ENCODE measurements around the gene KLHL1. TPM values are rescaled to one million over a fixed set of nuclear protein-coding genes. Genes with fewer than 3 reads are reported as not detected.

Gene KLHL1
- total RNA-seq, 1 donor from 2014 or later, result not detected

GRCh38 chr13:69677343-69677742 is 430.9 kb downstream of the KLHL1 start:
- TF ChIP-seq, protein P1, sequence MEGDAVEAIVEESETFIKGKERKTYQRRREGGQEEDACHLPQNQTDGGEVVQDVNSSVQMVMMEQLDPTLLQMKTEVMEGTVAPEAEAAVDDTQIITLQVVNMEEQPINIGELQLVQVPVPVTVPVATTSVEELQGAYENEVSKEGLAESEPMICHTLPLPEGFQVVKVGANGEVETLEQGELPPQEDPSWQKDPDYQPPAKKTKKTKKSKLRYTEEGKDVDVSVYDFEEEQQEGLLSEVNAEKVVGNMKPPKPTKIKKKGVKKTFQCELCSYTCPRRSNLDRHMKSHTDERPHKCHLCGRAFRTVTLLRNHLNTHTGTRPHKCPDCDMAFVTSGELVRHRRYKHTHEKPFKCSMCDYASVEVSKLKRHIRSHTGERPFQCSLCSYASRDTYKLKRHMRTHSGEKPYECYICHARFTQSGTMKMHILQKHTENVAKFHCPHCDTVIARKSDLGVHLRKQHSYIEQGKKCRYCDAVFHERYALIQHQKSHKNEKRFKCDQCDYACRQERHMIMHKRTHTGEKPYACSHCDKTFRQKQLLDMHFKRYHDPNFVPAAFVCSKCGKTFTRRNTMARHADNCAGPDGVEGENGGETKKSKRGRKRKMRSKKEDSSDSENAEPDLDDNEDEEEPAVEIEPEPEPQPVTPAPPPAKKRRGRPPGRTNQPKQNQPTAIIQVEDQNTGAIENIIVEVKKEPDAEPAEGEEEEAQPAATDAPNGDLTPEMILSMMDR (conservative IDR thresholded peaks at IDR 0.05; ENCODE audit: low read depth, low read length), result no peak
- DNase-seq (ENCODE audit: low read depth), result no peak
- H3K4me3 ChIP-seq (ENCODE audit: low read depth, low read length), result no peak overlapping the region

GRCh38 chr13:69676286-69676685 is 432.0 kb downstream of the KLHL1 start:
- no peak for DNase-seq (ENCODE audit: low read depth)
- TF ChIP-seq, protein P1 (conservative IDR thresholded peaks at IDR 0.05; ENCODE audit: low read depth, low read length), result no peak
- H3K4me3 ChIP-seq (ENCODE audit: low read depth, low read length), result no peak overlapping the region

DNA sequence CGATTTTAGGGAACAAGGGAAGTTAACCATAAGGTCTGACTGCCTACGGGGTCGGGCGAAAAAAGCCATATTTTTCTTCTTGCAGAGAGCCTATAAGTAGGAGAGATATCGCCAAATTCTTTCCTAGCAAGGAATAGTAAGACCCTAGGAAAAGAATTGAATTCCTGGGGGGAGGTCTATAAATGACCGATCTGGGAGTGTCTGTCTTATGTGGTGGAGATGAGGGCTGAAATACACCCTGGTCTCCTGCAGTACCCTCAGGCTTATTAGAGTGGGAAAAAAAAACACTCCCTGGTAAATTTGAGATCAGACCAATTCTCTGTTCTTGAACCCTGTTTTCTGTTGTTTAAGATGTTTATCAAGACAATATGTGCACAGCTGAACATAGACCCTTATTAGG is 448.1 kb downstream of the KLHL1 start:
- DNase-seq (ENCODE audit: low read depth), result no peak
- H3K4me3 ChIP-seq (ENCODE audit: low read depth, low read length), result no peak overlapping the region
- TF ChIP-seq, protein P1 (conservative IDR thresholded peaks at IDR 0.05; ENCODE audit: low read depth, low read length), result no peak

DNA sequence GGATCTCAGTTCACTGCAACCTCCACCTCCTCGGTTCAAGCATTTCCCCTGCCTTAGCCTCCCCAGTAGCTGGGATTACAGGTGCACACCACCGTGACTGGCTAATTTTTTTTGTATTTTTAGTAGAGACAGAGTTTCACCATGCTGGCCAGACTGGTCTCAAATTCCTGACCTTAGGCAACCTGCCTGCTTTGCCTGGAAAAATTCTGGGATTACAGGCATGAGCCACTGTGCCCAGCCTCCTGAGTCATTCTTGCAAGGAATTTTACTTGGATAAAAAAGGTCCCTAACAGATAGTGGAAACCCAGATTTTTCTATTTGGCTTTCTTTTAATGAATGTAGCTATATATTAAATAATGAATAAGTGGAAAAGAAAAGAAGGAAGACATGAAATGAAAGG is 450.6 kb downstream of the KLHL1 start:
- no peak for DNase-seq (ENCODE audit: low read depth)
- H3K4me3 ChIP-seq (ENCODE audit: low read depth, low read length), result no peak overlapping the region
- TF ChIP-seq, protein P1 (conservative IDR thresholded peaks at IDR 0.05; ENCODE audit: low read depth, low read length), result no peak

- TF ChIP-seq, protein P1 (conservative IDR thresholded peaks at IDR 0.05; ENCODE audit: low read depth, low read length), result no peak
- DNase-seq (ENCODE audit: low read depth), result no peak
- no peak overlapping the region for H3K4me3 ChIP-seq (ENCODE audit: low read depth, low read length)
Observed at GRCh38 chr13:69654392-69654791, 453.9 kb downstream of the KLHL1 start.

Other genes starting within 250 kb of the KLHL1 start
- not detected in 2 replicates for gene ATXN8OS, start 626 bp downstream of the KLHL1 start, total RNA-seq